ENCODE data around the gene CD4.

CD4 gene

DNA sequence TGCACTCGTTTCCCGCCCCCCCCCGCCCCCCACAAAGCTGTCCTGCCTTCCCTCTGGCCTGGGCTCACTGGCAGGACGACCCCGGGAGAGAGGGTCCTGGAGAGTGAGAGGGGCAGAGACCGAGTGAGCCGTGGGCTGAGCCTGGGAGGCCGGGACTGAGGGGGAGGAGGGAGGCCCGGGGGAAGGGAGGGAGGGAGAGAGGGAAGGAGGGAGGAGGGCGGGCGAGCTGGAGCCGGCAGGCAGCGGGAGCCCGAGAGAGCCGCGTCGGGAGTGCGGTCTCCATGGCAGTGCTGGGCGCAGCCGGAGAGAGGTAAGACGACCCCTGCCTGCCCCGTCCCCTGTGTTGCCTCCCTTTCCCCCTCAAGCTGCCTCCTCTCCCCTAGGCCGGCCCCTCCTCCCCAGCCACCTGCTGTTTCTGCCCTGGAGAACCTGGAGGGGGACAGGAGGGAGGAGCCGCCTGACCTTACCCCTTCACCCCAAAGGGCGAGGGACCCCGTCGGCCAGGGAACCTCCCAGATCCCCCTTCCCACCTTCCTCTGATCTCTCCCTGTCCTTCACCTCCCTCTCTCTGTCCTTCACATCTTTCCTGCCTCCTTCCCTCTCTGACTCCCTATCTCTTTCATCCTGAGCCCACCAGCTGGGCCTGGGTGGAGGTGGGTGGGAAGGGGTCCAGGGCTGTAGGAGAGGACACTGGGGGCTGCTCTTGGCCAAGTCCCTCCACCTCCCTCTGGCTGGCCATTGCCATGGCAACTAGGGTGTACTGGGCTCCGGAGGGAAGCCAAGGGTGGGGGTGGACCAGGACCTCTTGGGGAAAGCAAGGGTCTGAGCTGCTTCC is 32.5 kb downstream of the CD4 start, which contains the start of gene GPR162:
Gene GPR162, plus strand, starts transcription at position 231 of the 835 bp plus-strand sequence. CDS start 2,078 bp downstream, outside the sequence.
- TF ChIP-seq, protein P1, sequence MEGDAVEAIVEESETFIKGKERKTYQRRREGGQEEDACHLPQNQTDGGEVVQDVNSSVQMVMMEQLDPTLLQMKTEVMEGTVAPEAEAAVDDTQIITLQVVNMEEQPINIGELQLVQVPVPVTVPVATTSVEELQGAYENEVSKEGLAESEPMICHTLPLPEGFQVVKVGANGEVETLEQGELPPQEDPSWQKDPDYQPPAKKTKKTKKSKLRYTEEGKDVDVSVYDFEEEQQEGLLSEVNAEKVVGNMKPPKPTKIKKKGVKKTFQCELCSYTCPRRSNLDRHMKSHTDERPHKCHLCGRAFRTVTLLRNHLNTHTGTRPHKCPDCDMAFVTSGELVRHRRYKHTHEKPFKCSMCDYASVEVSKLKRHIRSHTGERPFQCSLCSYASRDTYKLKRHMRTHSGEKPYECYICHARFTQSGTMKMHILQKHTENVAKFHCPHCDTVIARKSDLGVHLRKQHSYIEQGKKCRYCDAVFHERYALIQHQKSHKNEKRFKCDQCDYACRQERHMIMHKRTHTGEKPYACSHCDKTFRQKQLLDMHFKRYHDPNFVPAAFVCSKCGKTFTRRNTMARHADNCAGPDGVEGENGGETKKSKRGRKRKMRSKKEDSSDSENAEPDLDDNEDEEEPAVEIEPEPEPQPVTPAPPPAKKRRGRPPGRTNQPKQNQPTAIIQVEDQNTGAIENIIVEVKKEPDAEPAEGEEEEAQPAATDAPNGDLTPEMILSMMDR (IDR thresholded peaks at IDR 0.05; ENCODE audit: borderline replicate concordance, insufficient read depth, low read depth, low read length): no peak
- H3K4me3 ChIP-seq (ENCODE audit: low read depth, low read length): no peak within 1 kb of the TSS

DNA sequence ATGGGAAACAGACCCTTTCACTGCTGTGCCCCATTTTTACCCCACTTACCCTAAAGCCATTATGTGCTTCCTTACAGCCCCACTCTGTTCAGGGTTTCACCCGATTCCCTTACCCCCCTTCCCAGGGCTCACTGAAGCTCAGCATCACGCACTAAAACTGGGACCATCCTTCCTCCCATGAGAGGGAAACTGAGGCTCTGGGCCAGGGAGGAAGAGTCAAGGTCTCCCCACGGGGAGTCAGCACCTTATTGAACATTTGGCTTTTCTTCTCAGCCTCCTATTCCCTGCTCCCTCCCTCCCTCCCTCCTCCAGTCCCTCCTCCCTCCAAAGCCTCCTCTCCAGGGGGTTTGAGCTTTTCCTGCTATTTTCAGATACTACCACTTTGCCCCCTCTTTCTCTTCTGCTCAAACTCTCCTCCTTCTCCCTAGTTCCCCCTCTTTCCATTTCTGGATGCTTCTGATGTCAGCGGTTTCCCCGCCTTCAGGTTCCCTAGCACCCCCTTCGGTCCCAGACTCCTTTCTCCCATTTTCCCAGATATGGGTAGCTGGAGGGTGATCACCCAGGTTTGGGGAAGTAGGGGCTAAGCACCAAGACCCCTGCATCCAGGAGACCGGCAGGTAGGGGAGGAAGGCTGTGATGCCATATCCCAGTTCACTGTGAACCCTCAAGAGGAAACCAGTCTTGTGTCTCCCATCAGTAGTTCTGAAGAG is 33.3 kb downstream of the CD4 start:
- TF ChIP-seq, protein P1 (IDR thresholded peaks at IDR 0.05; ENCODE audit: borderline replicate concordance, insufficient read depth, low read depth, low read length): no peak
- H3K4me3 ChIP-seq (ENCODE audit: low read depth, low read length): no peak overlapping the region

GRCh38 chr12:6823182-6824084 is 34.1 kb downstream of the CD4 start:
- TF ChIP-seq, protein P1 (IDR thresholded peaks at IDR 0.05; ENCODE audit: borderline replicate concordance, insufficient read depth, low read depth, low read length): no peak
- no peak overlapping the region for H3K4me3 ChIP-seq (ENCODE audit: low read depth, low read length)

DNA sequence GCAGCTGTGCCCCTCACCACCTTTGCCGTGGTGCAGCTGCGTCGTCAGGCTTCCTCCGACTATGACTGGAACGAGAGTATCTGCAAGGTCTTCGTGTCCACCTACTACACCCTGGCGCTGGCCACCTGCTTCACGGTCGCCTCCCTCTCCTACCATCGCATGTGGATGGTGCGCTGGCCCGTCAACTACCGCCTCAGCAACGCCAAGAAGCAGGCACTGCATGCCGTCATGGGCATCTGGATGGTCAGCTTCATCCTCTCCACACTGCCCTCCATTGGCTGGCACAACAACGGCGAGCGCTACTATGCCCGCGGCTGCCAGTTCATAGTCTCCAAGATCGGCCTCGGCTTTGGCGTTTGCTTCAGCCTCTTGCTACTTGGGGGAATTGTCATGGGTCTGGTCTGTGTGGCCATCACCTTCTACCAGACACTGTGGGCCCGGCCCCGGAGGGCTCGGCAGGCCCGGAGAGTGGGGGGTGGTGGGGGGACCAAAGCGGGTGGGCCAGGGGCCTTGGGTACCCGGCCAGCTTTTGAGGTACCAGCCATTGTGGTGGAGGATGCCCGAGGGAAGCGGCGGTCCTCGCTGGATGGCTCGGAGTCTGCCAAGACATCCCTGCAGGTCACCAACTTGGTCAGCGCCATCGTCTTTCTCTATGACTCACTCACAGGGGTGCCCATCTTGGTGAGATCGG is 34.9 kb downstream of the CD4 start:
- H3K4me3 ChIP-seq (ENCODE audit: low read depth, low read length): no peak overlapping the region
- TF ChIP-seq, protein P1 (IDR thresholded peaks at IDR 0.05; ENCODE audit: borderline replicate concordance, insufficient read depth, low read depth, low read length): no peak

DNA sequence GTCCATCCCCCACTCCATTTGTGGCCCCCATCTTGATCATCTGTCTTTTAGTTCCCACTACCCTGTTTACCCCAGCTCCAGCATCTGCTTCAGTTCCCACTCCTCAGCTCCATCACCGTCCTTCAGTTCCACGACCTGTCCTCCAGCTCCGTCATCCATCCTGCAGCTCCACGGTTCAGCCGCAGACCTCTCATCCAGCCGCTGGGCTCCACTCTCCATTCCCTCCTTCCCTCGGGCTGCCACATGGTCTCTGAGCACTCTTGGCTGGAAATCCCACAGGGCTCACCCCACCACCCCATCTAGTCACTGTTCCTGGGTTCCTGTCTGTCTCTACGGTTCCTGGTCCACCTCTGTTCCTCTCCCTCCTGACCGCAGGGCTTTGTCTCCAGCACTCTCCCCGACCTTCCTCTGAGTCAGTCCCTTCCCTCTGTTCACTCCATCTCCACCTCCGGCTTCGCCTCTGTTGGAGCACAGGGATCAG is 35.6 kb downstream of the CD4 start:
- TF ChIP-seq, protein P1 (IDR thresholded peaks at IDR 0.05; ENCODE audit: borderline replicate concordance, insufficient read depth, low read depth, low read length): no peak
- H3K4me3 ChIP-seq (ENCODE audit: low read depth, low read length): no peak overlapping the region
